GM12878 (cell line): ENCODE results near the gene PLEKHA6.

Source experiments
- CEBPZ ChIP-seq: fragments of 150-350 bp; IDR thresholded peaks from 2 replicates; pipeline ENCODE4 v1.6.1; 2016; ENCODE audit warnings: low read depth, low read length
- CTCF ChIP-seq, 3 experiments: IDR thresholded peaks in 2 of 3; conservative IDR thresholded peaks in 1 of 3; 2 replicates each; pipeline ENCODE4 v1.5.1; 2011; ENCODE audit warnings: low read depth in 3 of 3, low read length in 3 of 3, mild to moderate bottlenecking in 3 of 3, control low read depth in 2 of 3, moderate library complexity in 2 of 3, inconsistent platforms in 1 of 3, mixed read lengths in 1 of 3; ENCODE audit not compliant: control insufficient read depth in 2 of 3, insufficient read depth in 1 of 3; ENCODE audit errors: extremely low read depth in 1 of 3
- EZH2 ChIP-seq: IDR thresholded peaks from 2 replicates; pipeline ENCODE4 v1.6.1; 2012; ENCODE audit warnings: low read depth, mild to moderate bottlenecking, control low read depth, inconsistent platforms, low read length, borderline replicate concordance; ENCODE audit not compliant: control insufficient read depth
- GATAD2B ChIP-seq: fragments of 450-650 bp; conservative IDR thresholded peaks from 2 replicates; pipeline ENCODE4 v1.6.1; 2017; ENCODE audit warnings: low read depth, mild to moderate bottlenecking, moderate library complexity
- MYC ChIP-seq: IDR thresholded peaks from 2 replicates; pipeline ENCODE4 v1.6.1; 2011; ENCODE audit warnings: mild to moderate bottlenecking, low read length, moderate library complexity, inconsistent platforms; ENCODE audit not compliant: insufficient read depth, insufficient replicate concordance, insufficient read length, severe bottlenecking
- RAD21 ChIP-seq: IDR thresholded peaks from 2 replicates; pipeline ENCODE4 v1.6.1; 2011; ENCODE audit warnings: mild to moderate bottlenecking, low read depth, low read length, moderate library complexity; ENCODE audit not compliant: insufficient read depth
- REST ChIP-seq: IDR thresholded peaks from 2 replicates; pipeline ENCODE4 v1.6.1; 2012; ENCODE audit warnings: mild to moderate bottlenecking, low read depth, low read length
- SUZ12 ChIP-seq: fragments of 200-600 bp; sonication (generic); IDR thresholded peaks from one replicate; pipeline ENCODE4 v1.6.1; 2018; ENCODE audit warnings: antibody characterized with exemption, mild to moderate bottlenecking; ENCODE audit not compliant: unreplicated experiment
- USF2 ChIP-seq: IDR thresholded peaks from 2 replicates; pipeline ENCODE4 v1.6.1; 2011; ENCODE audit warnings: low read depth, low read length, improper control_type of control experiment, borderline replicate concordance

- TF ChIP-seq CTCF (IDR thresholded peaks at IDR 0.05 in 2 of 3, conservative IDR thresholded peaks at IDR 0.05 in 1 of 3; ENCODE audit: control insufficient read depth in 2 of 3, extremely low read depth in 1 of 3, insufficient read depth in 1 of 3, low read depth in 3 of 3, low read length in 3 of 3) = no peak
- TF ChIP-seq MYC = no peak
- TF ChIP-seq RAD21 = no peak
- no peak for TF ChIP-seq USF2
- no peak for TF ChIP-seq CEBPZ
- no peak for TF ChIP-seq REST
- TF ChIP-seq SUZ12 = no peak
- TF ChIP-seq GATAD2B = no peak
- no peak for TF ChIP-seq EZH2
These were observed 53.7 kb downstream of the PLEKHA6 start for GRCh38 chr1:204306076-204306475.
